ENCODE data around the gene TSEN54.

DNA sequence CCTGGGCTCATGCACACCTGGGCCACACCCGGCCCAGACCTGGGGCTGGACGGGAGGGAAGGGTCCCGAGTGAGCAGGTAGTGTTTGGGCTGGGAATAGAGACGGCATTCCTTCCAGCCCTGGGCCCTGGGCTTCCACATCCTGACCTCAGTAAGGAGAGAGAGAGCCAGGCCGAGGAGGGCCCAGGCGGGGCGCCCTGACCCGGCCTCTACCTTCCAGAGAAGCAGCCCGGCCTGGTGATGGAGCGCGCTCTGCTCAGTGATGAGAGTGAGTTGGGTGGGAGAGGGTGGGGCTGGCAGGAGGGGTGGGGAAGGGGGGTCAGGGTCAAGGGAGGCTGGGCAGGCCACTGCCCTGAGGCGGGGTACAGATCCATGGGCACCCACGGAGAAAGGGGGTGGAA lies 57.7 kb downstream of the TSEN54 start:
- TF ChIP-seq, protein P1, sequence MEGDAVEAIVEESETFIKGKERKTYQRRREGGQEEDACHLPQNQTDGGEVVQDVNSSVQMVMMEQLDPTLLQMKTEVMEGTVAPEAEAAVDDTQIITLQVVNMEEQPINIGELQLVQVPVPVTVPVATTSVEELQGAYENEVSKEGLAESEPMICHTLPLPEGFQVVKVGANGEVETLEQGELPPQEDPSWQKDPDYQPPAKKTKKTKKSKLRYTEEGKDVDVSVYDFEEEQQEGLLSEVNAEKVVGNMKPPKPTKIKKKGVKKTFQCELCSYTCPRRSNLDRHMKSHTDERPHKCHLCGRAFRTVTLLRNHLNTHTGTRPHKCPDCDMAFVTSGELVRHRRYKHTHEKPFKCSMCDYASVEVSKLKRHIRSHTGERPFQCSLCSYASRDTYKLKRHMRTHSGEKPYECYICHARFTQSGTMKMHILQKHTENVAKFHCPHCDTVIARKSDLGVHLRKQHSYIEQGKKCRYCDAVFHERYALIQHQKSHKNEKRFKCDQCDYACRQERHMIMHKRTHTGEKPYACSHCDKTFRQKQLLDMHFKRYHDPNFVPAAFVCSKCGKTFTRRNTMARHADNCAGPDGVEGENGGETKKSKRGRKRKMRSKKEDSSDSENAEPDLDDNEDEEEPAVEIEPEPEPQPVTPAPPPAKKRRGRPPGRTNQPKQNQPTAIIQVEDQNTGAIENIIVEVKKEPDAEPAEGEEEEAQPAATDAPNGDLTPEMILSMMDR (IDR thresholded peaks at IDR 0.05; ENCODE audit: borderline replicate concordance, extremely low read depth, low read length, poor library complexity, severe bottlenecking), result no peak
- no peak for TF ChIP-seq EZH2 (IDR thresholded peaks at IDR 0.05; ENCODE audit: borderline replicate concordance, low read depth, low read length, severe bottlenecking)
